PC-9 (cell line): ENCODE data around the gene AHCYL2. TPM values are rescaled to one million over a fixed set of nuclear protein-coding genes. Genes with fewer than 3 reads are reported as not detected.
"Not testable (repeated sequence)": the region's sequence is repeated elsewhere in the genome, so short reads cannot be mapped to it uniquely, and the experiment has no call there.

Experiments used
- BruUV-seq: library from RNA; stranded (reverse); fragments of 400-500 nt; replicated peaks from 2 replicates; lab custom pipeline; 2021; lab: Mats Ljungman, UMichigan
- CTCF ChIA-PET: fragments of 300-600 bp; sonication (Branson Sonifier 250); formaldehyde crosslinking; loops from one replicate; lab custom pipeline; 2022; ENCODE audit warnings: antibody characterized with exemption; lab: Charles Lee
- POLR2A ChIA-PET: fragments of 300-600 bp; sonication (Branson Sonifier 250); formaldehyde crosslinking; loops from one replicate; lab custom pipeline; 2022; ENCODE audit warnings: antibody characterized with exemption; ENCODE audit not compliant: unreplicated experiment; lab: Charles Lee
- DNase-seq, 2 experiments: peaks; one replicate each; pipeline versions ENCODE4 v3.0.0 to v3.0.0-alpha.2; 2015 to 2022; ENCODE audit warnings: mixed read lengths in 1 of 2
- H2AFZ ChIP-seq: fragments of 200-600 bp; sonication (generic); 2 replicates; pipeline ENCODE4 v1.8.1; 2017; ENCODE audit warnings: antibody characterized with exemption
- H3F3A ChIP-seq: fragments of 200-600 bp; sonication (generic); 2 replicates; pipeline ENCODE4 v1.8.1; 2017; ENCODE audit warnings: antibody characterized with exemption, mild to moderate bottlenecking, low read depth; ENCODE audit not compliant: insufficient read depth
- H3K27ac ChIP-seq: fragments of 200-600 bp; sonication (generic); 2 replicates; pipeline ENCODE4 v1.6.1; 2016; ENCODE audit warnings: mixed run types
- H3K27me3 ChIP-seq: fragments of 200-600 bp; sonication (generic); 2 replicates; pipeline ENCODE4 v1.6.1; 2016; ENCODE audit warnings: low read depth, mixed run types; ENCODE audit not compliant: insufficient read depth
- H3K36me3 ChIP-seq: fragments of 200-600 bp; sonication (generic); 2 replicates; pipeline ENCODE4 v1.6.1; 2016; ENCODE audit warnings: low read depth, mixed run types
- H3K4me1 ChIP-seq: fragments of 200-600 bp; sonication (generic); replicated peaks from 2 replicates; pipeline ENCODE4 v1.6.1; 2016; ENCODE audit warnings: mixed run types; ENCODE audit not compliant: insufficient read depth
- H3K4me2 ChIP-seq: fragments of 200-600 bp; sonication (generic); 2 replicates; pipeline ENCODE4 v1.6.1; 2017; ENCODE audit warnings: mixed run types
- H3K4me3 ChIP-seq: fragments of 200-600 bp; sonication (generic); 2 replicates; pipeline ENCODE4 v1.6.1; 2016; ENCODE audit warnings: mixed run types
- H3K79me2 ChIP-seq: fragments of 200-600 bp; sonication (generic); 2 replicates; pipeline ENCODE4 v1.6.1; 2017; ENCODE audit warnings: low read depth, mixed run types
- H3K9me2 ChIP-seq: fragments of 200-600 bp; sonication (generic); 2 replicates; pipeline ENCODE4 v1.8.1; 2017; ENCODE audit warnings: mild to moderate bottlenecking; ENCODE audit not compliant: insufficient read depth
- H3K9me3 ChIP-seq: fragments of 200-600 bp; sonication (generic); 2 replicates; pipeline ENCODE4 v1.8.1; 2016; ENCODE audit warnings: low read depth; ENCODE audit not compliant: insufficient read depth
- H4K20me1 ChIP-seq: fragments of 200-600 bp; sonication (generic); 2 replicates; pipeline ENCODE4 v1.8.1; 2017; ENCODE audit not compliant: insufficient read depth
- EZH2 ChIP-seq: fragments of 200-600 bp; sonication (generic); IDR thresholded peaks from 2 replicates; pipeline ENCODE4 v1.8.0; 2017; ENCODE audit warnings: antibody characterized with exemption, low read depth
- intact Hi-C: fragments of 100-400 bp; cut with micrococcal nuclease; formaldehyde crosslinking; loops from one replicate; pipeline ENCODE4 v1.10.0; 2022; ENCODE audit not compliant: unreplicated experiment
- total RNA-seq: library from RNA; stranded (reverse); gene quantifications from 2 replicates; pipeline ENCODE4 v1.2.3, GENCODE V29; 2021
- TF ChIP-seq, protein P1 (sequence below): fragments of 200-600 bp; sonication (generic); conservative IDR thresholded peaks from 2 replicates; pipeline ENCODE4 v1.6.1; 2017; ENCODE audit warnings: mixed run types, antibody characterized with exemption, mild to moderate bottlenecking, moderate library complexity

The AHCYL2 gene
- total RNA-seq, 1 experiment from 2014 or later: 15.7 TPM

DNA sequence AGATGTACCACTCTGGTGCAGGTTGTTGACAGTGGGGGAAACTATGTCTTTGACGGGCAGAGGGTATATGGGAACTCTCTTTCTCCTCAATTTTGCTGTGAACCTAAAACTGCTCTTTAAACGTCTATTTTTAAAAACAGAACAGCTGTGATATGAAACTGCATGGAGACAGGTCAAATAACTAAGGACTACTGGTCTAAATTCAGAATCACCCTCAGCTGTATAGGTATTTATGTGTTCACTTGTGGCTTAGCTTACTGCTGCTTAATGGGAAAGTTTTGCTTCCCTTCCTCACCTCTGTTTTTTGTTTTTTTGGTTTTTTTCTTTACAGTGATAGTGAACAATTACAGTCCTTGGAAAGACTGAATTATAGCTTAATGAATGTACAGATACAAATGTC lies 122.5 kb downstream of the AHCYL2 start:
- no TSS peak for BruUV-seq
- CTCF ChIA-PET: no interaction called here
- H3K27ac ChIP-seq: no peak overlapping the region

DNA sequence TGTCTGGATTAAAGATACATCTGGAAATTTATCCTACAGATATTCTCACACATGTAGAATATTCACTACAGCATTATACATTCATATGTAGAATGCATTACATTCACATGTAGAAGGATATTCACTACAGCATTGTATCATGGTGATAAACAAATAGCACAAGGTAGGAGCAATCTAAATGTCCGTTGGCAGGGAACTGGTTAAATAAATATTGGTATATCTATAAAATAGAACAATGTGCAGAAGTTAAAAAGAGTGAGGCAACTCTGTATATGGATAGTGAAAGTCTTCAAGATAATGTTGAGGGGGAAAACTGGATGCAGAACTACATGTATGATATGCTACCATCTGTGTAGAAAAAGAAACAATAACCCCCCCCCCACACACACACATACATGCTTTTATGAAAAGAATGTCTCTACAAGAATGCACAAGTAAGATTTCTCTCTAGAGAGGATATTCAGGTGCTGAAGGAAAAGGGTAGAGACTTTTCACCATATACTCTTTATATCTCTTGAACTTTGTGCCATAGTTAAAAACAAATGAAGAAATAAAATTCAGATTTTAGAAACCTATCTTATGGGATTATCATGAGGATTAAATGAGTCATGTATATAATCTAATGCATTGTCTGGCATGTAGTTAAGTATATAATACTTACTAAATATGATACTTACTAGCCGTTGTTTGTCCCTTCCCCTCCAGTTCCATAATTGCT lies 123.4 kb downstream of the AHCYL2 start:
- intact Hi-C loops: no loop called here
- H3K4me2 ChIP-seq: no peak overlapping the region
- DNase-seq: no peak
- no TSS peak for BruUV-seq
- no peaks in the 10 kb centered on the region for H3K9me2 ChIP-seq
- no peak overlapping the region for H2AFZ ChIP-seq
- no peak for TF ChIP-seq EZH2
- TF ChIP-seq, protein P1, sequence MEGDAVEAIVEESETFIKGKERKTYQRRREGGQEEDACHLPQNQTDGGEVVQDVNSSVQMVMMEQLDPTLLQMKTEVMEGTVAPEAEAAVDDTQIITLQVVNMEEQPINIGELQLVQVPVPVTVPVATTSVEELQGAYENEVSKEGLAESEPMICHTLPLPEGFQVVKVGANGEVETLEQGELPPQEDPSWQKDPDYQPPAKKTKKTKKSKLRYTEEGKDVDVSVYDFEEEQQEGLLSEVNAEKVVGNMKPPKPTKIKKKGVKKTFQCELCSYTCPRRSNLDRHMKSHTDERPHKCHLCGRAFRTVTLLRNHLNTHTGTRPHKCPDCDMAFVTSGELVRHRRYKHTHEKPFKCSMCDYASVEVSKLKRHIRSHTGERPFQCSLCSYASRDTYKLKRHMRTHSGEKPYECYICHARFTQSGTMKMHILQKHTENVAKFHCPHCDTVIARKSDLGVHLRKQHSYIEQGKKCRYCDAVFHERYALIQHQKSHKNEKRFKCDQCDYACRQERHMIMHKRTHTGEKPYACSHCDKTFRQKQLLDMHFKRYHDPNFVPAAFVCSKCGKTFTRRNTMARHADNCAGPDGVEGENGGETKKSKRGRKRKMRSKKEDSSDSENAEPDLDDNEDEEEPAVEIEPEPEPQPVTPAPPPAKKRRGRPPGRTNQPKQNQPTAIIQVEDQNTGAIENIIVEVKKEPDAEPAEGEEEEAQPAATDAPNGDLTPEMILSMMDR: no peak
- H3K27me3 ChIP-seq: no peaks in the 10 kb centered on the region
- no peaks in the 10 kb centered on the region for H3K36me3 ChIP-seq
- no peak overlapping the region for H3K4me3 ChIP-seq
- CTCF ChIA-PET: no interaction called here
- peaks cover 8% of the 10 kb centered on the region for H3K4me1 ChIP-seq
- POLR2A ChIA-PET: no interaction called here
- H3F3A ChIP-seq: peaks cover 5% of the 10 kb centered on the region; the same call in 1 of the 2 replicates
- H3K79me2 ChIP-seq: no peaks in the 10 kb centered on the region
- H3K9me3 ChIP-seq: no peaks in the 10 kb centered on the region
- no peak overlapping the region for H3K27ac ChIP-seq
- no peaks in the 10 kb centered on the region for H4K20me1 ChIP-seq

More for the DNA sequence above, 122.5 kb downstream of the AHCYL2 start:
- Histone ChIP-seq H3K4me2 (no peak overlapping the region), H2AFZ (no peak overlapping the region), H3K4me1 (peaks cover 8% of the 10 kb centered on the region), H3K4me3 (no peak overlapping the region), H3K9me2 (no peaks in the 10 kb centered on the region), H3K27me3 (no peaks in the 10 kb centered on the region), H3K79me2 (no peaks in the 10 kb centered on the region), H3F3A (peaks cover 11% of the 10 kb centered on the region; the same call in 1 of the 2 replicates), H3K9me3 (no peaks in the 10 kb centered on the region), H3K36me3 (no peaks in the 10 kb centered on the region), H4K20me1 (no peaks in the 10 kb centered on the region)
- intact Hi-C loops: no loop called here
- TF ChIP-seq, protein P1: no peak
- TF ChIP-seq EZH2: no peak
- POLR2A ChIA-PET: no interaction called here
- no peak for DNase-seq

- no peak overlapping the region for H3K4me3 ChIP-seq
- ChIA-PET CTCF (interaction anchor here (0.7 kb wide), 1 partner anchor 133 kb away, joined by 3 read pairs; no protein-coding TSS in a partner anchor), POLR2A (no interaction called here)
- no TSS peak for BruUV-seq
- no peak overlapping the region for H3K4me2 ChIP-seq
- no peaks in the 10 kb centered on the region for H3K9me3 ChIP-seq
- DNase-seq: no peak
- peaks cover 5% of the 10 kb centered on the region; the same call in 1 of the 2 replicates for H3F3A ChIP-seq
- H3K4me1 ChIP-seq: no peaks in the 10 kb centered on the region
- H3K27me3 ChIP-seq: no peaks in the 10 kb centered on the region
- H3K36me3 ChIP-seq: no peaks in the 10 kb centered on the region
- no peak overlapping the region for H2AFZ ChIP-seq
- no peaks in the 10 kb centered on the region for H3K79me2 ChIP-seq
- no peaks in the 10 kb centered on the region for H3K9me2 ChIP-seq
- no peak overlapping the region for H3K27ac ChIP-seq
- intact Hi-C loops: no loop called here
- H4K20me1 ChIP-seq: no peaks in the 10 kb centered on the region
- TF ChIP-seq EZH2: no peak
- TF ChIP-seq, protein P1: no peak
These were observed 126.5 kb downstream of the AHCYL2 start for GRCh38 chr7:129351320-129351719.

DNA sequence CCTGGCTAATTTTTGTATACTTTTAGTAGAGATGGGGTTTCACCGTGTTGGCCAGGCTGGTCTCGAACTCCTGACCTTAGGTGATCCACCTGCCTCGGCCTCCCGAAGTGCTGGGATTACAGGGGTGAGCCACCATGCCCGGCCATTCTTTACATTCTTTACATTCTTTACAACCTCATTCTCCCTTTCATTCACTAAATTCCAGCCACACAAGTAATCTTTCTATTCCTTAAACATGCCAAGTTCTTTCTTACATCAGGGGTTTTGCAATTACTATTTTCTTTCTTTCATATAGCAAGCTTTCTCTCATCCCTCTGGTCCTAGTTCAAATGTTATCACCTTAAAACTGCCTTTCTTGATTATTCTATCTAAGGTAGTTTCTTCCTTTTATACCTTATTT lies 128.3 kb downstream of the AHCYL2 start:
- H3F3A ChIP-seq, CTCF ChIA-PET: not testable (repeated sequence)

More for the DNA sequence above, 128.3 kb downstream of the AHCYL2 start:
- H3K79me2 ChIP-seq, BruUV-seq, H3K4me2 ChIP-seq, H3K9me2 ChIP-seq, H4K20me1 ChIP-seq, intact Hi-C loops, H3K4me1 ChIP-seq, H3K4me3 ChIP-seq, H3K36me3 ChIP-seq, DNase-seq, H3K9me3 ChIP-seq, H3K27ac ChIP-seq, H3K27me3 ChIP-seq, H2AFZ ChIP-seq: not testable (repeated sequence)
- POLR2A ChIA-PET: interaction anchor here (0.7 kb wide), 1 partner anchor 21 kb away, joined by 5 read pairs; no protein-coding TSS in a partner anchor
